GM10248 (cell line): ENCODE results near the gene CHST6.

Source experiments
- CTCF ChIA-PET: fragments of 300-600 bp; sonication (Branson Sonifier 250); formaldehyde crosslinking; extraction: SDS; loops from one replicate; lab custom pipeline; 2021; ENCODE audit warnings: antibody characterized with exemption; lab: Yijun Ruan, JAX
- POLR2A ChIA-PET: fragments of 350-650 bp; sonication (Branson Sonifier 250); formaldehyde crosslinking; extraction: SDS; loops from one replicate; lab custom pipeline; 2020; ENCODE audit warnings: antibody characterized with exemption; lab: Yijun Ruan, JAX
- DNase-seq: peaks from one replicate; pipeline ENCODE4 v3.0.0; 2012; ENCODE audit errors: extremely low spot score
- TF ChIP-seq, protein P1 (sequence below): IDR thresholded peaks from 2 replicates; pipeline ENCODE4 v1.5.1; 2012; ENCODE audit warnings: mild to moderate bottlenecking, low read depth; ENCODE audit errors: extremely low read depth, missing control alignments, control extremely low read depth

Gene CHST6

DNA sequence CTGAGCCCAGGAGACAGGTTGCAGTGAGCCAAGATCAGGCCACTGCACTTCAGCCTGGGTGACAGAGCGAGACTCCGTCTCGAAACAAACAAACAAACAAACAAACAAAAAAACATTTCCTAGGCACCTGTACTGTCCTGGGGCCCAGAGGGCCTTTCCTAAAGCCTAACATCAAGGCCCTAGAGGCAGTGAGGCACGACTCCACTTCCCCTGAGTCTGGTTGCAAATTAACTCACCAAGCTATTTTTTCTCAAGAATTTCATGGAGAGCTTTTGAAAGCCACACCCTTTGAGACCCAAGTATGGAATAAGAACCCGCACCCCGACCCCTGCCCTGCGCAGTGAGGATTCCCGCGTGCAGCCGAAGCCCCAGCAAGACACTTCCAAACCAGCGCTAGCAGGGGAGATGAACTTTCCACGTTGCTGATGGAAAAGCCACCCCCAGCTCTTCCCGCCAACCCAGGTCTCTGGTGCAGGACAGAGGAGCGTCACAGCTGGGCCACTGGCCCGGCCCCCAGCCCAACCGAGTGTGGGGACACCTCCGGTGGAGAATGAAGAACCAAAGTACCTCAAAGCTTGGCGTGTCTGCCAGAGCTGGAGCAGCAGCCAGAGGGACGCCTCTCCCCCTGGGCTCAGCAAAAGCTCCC is 39.4 kb upstream of the CHST6 start:
- CTCF ChIA-PET: interaction anchor here (0.8 to 4.9 kb wide), 5 partner anchors 9 to 17 kb away, joined by 3 to 28 read pairs (median 4); no protein-coding TSS in a partner anchor
- POLR2A ChIA-PET: interaction anchor here (0.6 kb wide), 1 partner anchor 65 kb away, joined by 3 read pairs; no protein-coding TSS in a partner anchor
- TF ChIP-seq, protein P1, sequence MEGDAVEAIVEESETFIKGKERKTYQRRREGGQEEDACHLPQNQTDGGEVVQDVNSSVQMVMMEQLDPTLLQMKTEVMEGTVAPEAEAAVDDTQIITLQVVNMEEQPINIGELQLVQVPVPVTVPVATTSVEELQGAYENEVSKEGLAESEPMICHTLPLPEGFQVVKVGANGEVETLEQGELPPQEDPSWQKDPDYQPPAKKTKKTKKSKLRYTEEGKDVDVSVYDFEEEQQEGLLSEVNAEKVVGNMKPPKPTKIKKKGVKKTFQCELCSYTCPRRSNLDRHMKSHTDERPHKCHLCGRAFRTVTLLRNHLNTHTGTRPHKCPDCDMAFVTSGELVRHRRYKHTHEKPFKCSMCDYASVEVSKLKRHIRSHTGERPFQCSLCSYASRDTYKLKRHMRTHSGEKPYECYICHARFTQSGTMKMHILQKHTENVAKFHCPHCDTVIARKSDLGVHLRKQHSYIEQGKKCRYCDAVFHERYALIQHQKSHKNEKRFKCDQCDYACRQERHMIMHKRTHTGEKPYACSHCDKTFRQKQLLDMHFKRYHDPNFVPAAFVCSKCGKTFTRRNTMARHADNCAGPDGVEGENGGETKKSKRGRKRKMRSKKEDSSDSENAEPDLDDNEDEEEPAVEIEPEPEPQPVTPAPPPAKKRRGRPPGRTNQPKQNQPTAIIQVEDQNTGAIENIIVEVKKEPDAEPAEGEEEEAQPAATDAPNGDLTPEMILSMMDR: no peak
- no peak for DNase-seq

DNA sequence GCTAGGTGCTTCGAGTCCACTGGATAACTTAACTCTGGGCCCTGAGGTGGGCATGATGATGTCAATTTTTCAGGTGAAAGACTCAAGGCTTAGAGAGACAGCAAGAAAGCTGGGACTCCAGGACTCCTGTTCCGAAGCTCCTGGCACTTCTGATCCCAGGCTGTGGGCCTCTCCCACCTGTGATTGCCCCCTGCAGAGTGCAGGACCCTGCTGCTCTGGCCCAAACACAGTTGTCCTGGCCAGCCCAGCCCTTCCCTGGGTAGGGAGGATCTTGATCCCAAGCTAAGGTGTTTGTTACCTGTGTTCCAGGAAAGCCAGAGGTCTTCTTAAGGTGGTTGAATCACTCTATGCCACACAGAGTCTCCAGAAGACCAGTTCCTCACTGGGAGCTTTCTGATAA is 37.5 kb upstream of the CHST6 start:
- ChIA-PET POLR2A (no interaction called here), CTCF (interaction anchor here (1.1 to 2.5 kb wide), 5 partner anchors 12 to 68 kb away, joined by 3 to 16 read pairs (median 5); partner anchors contain the start of gene TMEM170A)
- TF ChIP-seq, protein P1: no peak
- no peak for DNase-seq

GRCh38 chr16:75532142-75532765 is 37.0 kb upstream of the CHST6 start:
- DNase-seq: no peak
- ChIA-PET CTCF (interaction anchor here (1.0 to 2.5 kb wide), 8 partner anchors 11 to 333 kb away, joined by 3 to 16 read pairs (median 4); partner anchors contain the start of gene TMEM170A), POLR2A (no interaction called here)
- TF ChIP-seq, protein P1: no peak

- POLR2A ChIA-PET: no interaction called here
- CTCF ChIA-PET: interaction anchor here (1.0 to 1.3 kb wide), 3 partner anchors 13 to 53 kb away, joined by 3 to 4 read pairs (median 3); no protein-coding TSS in a partner anchor
- no peak for DNase-seq
- TF ChIP-seq, protein P1: no peak
Observed at GRCh38 chr16:75529959-75530358, 34.7 kb upstream of the CHST6 start.

DNA sequence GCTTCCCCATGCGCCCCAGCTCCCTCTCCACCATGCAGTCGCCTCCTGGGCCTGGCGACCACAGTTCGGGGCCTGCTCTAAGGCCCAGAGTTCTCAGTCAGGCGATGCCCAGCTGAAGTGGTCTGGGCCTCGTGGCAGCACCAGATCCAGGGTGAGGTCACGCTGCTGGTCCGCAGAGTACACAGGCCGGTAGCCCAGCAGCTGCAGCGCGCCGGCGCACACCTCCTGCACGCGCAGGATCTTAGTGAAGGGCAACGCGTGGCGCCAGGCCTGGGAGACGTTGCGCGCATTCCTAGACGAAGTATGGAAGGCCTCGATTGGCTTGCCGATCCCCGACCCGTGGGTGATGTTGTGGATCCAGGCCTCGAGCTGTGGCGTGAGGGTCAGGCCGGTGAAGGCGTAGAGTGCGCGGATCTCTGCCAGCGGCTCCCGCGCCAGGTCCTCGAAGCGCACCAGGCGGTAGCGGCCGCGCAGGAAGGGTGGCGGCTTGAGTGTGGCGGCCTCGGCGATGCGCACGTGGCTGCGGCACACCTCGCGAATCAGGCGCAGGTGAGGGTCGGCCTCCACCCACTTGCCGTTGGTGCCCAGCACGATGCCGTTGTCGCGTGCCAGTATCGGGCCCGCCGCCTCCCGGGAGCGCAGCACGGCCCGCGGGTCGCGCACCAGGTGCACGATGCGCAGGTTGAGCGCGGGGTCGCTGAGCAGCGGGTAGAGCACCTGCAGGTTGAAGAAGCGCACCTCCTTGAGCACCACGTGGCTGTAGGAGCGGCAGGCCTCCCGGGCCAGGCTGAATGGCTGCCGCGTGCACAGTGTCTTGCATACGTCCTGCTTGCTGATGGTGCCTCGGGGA is 34.0 kb upstream of the CHST6 start:
- DNase-seq: no peak
- CTCF ChIA-PET: interaction anchor here (0.9 to 1.9 kb wide), 4 partner anchors 12 to 57 kb away, joined by 3 to 10 read pairs (median 5); no protein-coding TSS in a partner anchor
- POLR2A ChIA-PET: no interaction called here
- TF ChIP-seq, protein P1: no peak

DNA sequence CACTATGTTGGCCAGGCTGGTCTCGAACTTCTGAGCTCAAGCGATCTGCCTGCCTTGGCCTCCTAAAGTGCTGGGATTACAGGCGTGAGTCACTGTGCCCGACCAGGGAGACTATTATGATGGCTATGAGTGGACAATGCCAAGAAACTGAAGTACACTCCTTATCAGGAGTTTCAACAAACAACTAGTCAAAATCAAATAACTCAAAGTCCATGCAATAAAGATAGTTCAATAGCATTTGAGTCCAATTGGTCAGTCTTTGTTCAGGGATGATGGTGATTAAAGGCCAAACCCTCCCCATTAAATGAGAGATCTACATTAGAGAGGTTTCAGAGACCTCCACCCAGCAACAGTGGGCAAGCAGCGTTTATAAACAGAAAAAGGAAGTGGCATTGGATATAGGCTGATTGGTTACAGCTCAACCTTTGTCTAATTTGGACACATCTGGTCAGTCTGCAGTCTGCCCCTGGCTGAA is 32.6 kb upstream of the CHST6 start:
- no peak for DNase-seq
- TF ChIP-seq, protein P1: no peak
- POLR2A ChIA-PET: no interaction called here
- CTCF ChIA-PET: interaction anchor here (0.9 to 1.9 kb wide), 4 partner anchors 8 to 55 kb away, joined by 3 to 10 read pairs (median 5); no protein-coding TSS in a partner anchor
